DMS153 (cell line): ENCODE data around the gene AP4E1.
"Not testable (repeated sequence)": the region's sequence is repeated elsewhere in the genome, so short reads cannot be mapped to it uniquely, and the experiment has no call there.

Source experiments
- DNase-seq: peaks from one replicate; lab custom pipeline; 2025; lab: John Stamatoyannopoulos, UW

AP4E1 gene

DNA sequence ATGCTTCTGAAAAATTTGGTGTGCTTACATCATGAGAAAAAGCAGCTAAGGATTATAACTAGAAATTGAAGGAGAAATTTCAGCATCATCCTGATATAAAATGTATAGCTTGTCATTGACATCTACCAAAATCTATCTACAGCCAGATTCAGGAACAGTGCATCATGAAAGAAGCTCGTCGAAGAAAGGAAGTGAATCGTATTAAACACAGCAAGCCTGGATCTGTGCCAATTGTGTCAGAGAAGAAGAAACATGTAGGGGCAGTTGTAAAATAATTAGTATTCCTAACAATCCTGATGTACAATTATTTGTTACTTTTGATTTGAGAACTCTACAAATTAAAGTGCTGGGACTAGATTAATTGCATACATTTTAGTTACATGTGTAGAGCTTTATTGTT is 37.2 kb downstream of the AP4E1 start:
- no peak for DNase-seq

DNA sequence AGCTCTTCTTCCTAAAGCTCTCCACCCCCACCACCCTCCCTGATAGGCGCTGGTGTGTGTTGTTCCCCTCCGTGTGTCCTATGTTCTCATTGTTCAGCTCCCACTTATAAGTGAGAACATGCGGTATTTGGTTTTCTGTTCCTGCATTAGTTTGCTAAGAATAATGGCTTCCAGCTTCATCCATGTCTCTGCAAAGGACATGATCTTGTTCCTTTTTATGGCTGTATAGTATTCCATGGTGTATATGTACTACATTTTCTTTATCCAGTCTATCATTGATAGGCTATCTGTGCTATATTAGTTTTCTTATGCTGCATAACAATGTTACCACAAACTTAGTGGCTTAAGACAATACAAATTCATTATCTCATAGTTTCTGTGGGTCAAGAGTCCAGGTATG is 42.3 kb downstream of the AP4E1 start:
- DNase-seq = not testable (repeated sequence)

DNA sequence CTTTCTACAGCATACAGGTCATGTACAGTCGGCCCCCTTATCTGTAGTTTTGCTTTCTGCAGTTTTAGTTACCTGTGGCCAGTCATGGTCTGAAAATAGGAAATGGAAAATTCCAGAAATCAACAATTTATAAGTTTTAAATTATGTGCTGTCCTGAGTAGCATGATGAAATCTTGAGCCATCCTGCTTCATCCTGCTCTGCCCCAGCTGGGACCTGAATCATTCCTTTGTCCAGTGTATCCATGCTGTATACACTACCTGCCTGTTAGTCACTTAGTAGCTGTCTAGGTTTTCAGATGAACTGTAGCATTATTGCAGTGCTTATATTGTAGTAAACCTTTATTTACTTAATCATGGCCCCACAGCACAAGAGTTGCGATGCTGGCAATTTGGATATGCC is 44.8 kb downstream of the AP4E1 start:
- DNase-seq = no peak

DNA sequence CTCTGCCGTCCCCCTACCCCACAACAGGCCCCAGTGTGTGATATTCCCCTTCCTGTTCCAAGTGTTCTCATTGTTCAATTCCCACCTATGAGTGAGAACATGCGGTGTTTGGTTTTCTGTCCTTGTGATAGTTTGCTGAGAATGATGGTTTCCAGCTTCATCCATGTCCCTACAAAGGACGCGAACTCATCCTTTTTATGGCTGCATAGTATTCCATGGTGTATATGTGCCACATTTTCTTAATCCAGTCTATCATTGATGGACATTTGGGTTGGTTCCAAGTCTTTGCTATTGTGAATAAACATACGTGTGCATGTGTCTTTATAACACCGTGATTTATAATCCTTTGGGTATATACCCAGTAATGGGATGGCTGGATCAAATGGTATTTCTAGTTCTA is 46.4 kb downstream of the AP4E1 start:
- DNase-seq = not testable (repeated sequence)

DNA sequence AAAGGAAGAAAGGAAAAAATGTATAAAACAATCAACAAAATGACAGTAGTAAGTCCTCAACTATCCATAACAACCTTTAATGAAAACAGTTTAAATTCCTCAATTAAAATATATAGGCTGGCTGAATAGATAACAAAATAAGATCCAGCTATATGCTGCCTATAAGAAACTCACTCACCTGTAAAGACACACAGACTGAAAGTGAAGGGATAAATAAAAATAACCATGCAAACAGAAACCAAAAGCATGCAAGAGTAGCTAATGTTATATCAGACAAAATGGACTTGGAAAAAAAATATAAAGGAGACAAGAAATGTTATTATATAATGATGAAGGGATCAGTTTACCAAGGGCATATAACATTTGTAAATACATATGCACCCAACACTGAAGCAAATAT is 51.2 kb downstream of the AP4E1 start:
- DNase-seq = no peak

DNA sequence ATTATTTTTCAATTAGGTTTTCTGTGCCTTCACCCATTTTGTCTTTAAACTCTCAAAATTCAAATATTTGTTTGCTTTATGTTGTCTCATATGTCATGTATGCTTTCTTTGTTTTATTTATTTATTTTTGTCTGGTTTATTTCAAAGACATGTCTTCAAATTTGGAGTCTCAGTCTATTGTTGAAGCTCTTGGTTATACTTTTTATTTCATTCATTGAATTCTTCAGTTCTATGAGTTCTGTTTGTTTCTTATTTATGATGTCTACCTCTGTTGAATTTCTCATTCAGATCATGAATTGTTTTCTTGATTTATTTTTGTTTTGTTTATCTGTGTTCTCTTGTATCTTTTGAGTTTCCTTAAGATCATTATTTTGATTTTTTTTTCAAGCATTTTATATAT is 55.6 kb downstream of the AP4E1 start:
- no peak for DNase-seq

DNA sequence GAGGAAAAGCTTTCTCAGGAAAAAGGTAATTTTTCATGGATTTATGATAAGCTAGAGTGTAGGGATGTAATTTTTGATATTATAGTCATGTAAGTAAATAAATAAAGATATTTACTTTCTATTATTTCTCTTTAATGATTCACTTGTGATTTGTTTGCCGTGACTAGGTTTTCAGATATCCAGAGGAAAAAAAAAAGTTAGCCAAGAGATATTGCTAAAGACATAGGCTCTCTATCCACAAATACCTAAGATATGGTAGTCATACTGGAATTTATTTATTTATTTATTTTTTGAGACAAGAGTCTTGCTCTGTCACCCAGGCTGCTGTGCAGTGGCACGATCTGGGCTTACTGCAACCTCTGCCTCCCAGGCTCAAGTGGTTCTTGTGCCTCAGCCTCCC is 59.9 kb downstream of the AP4E1 start:
- no peak for DNase-seq

DNA sequence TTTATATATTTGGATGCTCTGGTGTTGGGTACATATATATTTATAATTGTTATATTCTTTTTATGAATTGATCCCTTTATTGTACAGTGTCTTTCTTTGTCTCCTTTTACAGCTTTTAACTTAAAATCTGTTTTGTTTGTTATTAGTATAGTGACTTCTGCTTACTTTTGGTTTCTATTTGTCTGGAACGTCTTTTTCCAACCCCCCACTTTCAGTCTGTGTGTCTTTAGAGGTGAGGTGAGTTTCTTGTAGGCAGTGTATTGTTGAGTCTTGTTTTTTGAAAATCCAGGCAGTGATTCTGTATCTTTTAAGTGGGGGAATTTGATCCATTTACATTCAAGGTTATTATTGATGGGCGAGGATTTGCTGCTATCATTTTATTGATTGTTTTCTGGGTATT is 62.0 kb downstream of the AP4E1 start:
- no peak for DNase-seq

- no peak for DNase-seq
Measured at GRCh38 chr15:50971115-50971514, 62.6 kb downstream of the AP4E1 start.

DNA sequence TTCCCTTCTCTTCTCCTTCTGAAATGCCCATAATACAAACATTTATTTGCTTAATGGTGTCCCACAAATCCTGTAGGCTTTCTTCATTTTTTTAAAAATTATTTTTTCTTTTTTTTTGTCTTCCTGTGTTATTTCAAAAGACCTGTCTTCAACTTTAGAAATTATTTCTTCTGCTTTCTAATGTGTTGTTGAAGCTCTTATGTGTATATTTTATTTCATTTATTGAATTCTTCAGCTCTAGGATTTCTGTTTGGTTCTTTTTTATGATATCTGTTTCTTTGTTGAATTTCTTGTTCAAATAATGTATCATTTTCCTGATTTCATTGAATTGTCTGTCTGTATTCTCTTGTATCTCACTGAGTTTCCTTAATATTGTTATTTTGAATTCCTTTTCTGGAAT is 63.1 kb downstream of the AP4E1 start:
- no peak for DNase-seq

DNA sequence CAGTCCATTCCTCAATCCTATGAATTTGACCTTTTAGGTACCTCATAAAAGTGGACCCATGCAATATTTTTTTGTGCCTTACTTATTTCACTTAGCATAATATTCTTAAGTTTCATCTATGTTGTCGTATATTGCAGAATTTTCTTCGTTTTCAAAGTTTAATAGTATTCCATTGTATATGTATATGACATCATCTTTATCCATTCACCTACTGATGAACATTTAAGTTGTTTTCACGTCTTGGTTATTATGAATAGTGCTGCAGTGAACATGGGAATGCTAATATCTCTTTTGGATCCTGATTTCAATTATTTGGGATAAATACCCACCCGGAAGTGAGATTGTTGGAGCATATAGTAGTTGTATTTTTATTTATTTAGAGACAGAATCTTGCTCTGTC is 65.1 kb downstream of the AP4E1 start:
- DNase-seq = no peak

- no peak for DNase-seq
Measured at GRCh38 chr15:50977162-50977561, 68.7 kb downstream of the AP4E1 start.

GRCh38 chr15:50978580-50978979 is 70.1 kb downstream of the AP4E1 start:
- DNase-seq = no peak

GRCh38 chr15:50979041-50979440 is 70.6 kb downstream of the AP4E1 start:
- no peak for DNase-seq

GRCh38 chr15:50993598-50993997 is 85.1 kb downstream of the AP4E1 start:
- no peak for DNase-seq

GRCh38 chr15:50996641-50997040 is 88.2 kb downstream of the AP4E1 start:
- no peak for DNase-seq

DNA sequence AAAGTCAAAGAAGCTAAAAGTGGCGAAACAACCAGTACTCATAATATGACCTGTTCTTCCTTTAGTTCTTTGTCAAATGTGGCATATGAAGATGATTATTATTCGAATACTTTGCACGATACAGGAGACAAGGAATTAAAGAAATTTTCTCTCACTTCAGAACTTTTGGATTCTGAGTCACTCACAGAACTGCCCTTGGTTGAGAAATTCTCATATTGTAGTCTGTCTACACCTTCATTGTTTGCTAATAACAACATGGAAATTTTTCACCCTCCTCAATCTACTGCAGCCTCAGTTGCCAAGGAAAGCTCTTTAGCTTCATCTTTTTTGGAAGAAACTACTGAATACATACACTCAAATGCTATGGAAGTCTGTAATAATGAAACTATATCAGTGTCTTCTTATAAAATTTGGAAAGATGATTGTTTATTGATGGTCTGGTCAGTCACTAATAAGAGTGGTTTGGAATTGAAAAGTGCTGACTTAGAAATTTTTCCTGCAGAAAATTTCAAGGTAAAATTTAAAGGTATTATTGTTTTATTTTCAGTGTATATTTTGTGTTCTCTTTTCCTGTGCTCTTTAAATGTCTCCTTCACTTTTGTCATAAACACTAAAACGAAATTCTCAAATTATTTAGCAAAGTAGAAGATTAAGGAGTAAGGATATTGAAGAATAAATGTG is 89.0 kb downstream of the AP4E1 start:
- DNase-seq = no peak

GRCh38 chr15:51004103-51004551 is 95.6 kb downstream of the AP4E1 start:
- no peak for DNase-seq

GRCh38 chr15:51006336-51006985 is 98.0 kb downstream of the AP4E1 start:
- no peak for DNase-seq

DNA sequence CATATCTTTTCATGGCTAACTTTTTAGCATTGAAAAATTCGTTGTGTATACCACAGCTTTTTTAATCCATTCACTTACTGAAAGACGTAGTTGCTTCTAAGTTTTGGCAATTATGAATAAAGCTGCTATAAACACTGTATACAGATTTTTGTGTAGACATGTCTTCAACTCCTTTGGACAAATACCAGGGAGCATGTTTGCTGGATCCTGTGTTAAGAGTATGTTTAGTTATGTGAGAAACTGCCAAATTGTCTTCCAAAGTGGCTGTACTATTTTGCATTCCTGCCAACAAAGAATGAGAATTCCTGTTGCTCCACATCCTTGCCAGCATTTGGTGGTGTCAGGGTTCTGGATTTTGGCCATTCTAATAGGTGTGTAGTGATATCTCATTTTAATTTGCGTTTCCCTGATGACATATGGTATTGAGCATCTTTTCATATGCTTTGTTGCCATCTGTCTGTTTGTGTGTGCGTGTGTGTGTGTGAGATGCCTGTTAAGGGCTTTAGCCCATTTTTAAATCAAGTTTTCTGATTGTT is 98.7 kb downstream of the AP4E1 start:
- DNase-seq = no peak

DNA sequence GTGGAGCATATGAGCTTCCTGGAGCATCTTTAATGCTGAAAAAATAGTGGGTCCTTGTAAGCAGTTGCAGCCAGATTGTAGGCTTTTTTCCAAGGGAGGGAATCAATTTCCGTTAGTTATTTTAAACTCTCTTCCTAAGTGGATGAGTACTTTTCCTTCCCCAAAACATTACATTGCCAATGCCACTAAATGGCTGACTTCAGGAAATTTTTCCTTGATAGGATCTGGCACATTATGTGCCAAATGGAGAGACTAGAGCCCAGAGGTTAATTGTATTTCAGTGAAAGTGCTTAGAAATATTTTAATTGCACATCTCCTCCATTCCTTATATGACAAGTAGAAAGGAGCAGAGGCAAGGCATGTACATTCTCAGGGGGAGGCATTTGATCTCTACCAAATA is 102.7 kb downstream of the AP4E1 start:
- no peak for DNase-seq

DNA sequence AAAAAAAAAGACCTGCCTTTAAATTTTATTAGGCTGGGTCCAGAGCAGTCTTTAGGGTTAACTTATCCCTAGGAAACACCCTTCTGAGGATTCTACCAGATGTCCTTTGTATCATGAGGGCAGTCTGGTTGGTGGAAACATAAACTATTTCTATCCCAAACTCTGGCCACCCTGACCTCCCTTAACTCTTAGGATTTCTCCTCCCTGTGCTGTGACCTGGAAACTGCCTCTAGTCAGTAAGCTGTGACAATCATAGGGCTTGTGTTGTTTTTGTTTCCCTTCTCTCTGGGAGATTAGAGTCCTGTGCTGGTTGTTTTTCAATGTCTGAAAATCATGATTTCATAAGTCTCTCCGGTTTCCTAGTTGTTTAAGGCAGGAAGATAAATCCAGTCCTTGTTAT is 108.1 kb downstream of the AP4E1 start:
- DNase-seq = no peak

- DNase-seq = no peak
Measured at GRCh38 chr15:51022206-51022605, 113.7 kb downstream of the AP4E1 start.

GRCh38 chr15:51023499-51023898 is 115.0 kb downstream of the AP4E1 start:
- DNase-seq = no peak
